NCI-H2081 treated with DMSO at 0.1 percent for 48 hours (cell line): ENCODE data around the gene ARHGAP29.

Source experiments
- DNase-seq: peaks from one replicate; lab custom pipeline; 2025; lab: John Stamatoyannopoulos, UW

Gene ARHGAP29

DNA sequence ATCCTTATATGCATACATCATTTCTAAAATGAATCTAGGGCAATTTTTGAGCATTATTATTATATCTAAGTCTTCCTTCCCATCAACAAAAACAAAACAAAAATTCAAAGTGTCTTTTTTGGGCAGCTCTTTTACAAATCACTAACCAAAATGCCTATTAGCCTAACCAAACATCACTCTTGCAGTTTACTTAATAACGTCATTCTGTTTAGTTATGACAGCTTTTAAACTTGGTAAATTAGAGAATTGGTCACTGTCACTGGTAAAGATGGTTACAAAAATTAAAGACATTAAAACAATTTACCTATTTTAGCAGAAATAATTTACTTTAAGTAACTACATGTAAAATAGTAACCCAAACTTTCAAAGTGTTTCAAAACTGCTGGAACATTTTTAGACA, 2.8 kb downstream of the ARHGAP29 start:
- no peak for DNase-seq

DNA sequence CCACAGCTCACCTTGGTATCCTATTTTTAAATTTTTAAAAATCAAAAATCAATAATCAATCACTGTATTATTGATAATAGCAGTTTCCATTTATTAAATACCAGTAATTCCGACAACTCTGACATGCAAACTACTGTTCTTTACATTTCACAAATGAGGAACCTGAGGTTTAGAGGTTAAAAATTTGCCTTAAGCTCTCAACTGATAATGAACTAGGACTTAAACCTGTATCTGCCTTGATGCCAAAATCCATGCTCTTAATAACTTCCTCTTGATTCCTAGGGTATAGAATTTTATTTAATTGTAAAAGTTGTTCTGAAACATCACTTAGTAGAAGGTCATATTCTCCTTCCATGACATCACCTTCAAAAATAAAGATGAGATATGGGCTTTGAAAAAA, 5.6 kb downstream of the ARHGAP29 start:
- DNase-seq: no peak

DNA sequence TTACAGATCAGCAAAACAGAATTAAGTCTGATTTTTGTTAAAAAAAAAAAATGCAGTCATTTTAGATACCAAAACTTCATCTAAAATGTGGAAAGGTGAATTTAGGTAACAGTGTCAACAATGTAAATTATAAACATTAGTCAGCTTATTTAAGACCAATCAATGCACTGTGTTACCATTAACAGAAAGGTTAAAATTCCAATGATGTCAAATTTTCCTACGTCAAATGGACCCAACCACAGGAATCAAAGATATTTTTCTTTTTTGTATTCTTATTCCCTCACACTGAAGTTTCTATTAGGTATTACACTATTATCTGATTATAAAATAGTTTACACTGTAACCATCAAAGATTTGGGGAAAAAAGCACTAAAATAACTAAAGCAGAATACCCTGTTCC, 6.5 kb downstream of the ARHGAP29 start:
- DNase-seq: no peak

DNA sequence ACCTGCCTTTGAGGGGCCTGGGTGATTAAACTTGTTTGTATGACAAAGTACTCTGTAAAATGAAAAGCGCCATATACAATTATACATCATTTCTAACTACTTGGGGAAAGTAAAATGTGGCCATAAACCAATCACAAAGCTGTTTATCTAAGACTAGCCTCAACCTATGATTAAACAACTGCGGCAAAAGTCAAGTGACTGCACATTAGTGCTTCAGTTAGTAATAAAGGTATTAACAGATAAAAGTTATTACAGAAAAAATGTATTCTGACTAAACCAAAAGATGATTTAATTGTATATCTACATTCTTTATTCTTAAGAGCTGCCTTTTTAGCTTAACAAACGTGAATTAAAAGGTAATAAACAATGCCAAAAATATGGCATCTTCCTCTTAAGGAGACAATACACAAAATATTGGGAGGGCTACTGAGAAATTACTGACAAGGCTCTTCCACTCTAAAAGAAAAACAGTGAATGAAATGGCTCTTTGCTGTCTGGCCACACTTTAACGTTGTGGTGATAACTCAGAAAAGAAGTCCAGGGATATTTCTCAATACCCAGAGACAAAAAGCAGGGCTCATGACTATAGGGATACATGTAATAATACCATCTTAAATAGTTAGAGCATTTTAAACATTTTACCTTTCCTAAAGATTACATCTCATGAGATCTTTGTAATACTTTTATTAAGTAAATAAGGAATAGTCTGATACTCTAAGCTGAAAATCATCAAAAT, 8.6 kb downstream of the ARHGAP29 start:
- no peak for DNase-seq

DNA sequence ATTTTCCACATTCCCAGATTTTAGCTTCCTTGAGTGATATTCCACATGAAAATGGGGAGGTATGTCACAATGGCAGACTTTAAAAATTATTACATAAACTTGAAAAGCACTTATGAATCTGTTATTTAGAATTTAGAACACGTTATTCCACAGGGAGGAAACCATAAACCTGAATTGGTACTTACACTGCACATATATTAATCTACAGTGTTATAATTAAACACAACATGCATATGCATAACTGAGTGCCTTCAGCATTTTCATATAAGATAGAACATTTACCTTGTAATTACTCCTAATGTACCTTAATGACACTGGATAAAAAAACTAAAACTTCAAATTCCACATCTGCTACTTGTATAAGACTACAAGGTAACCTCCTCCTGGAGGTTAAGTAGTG, 9.8 kb downstream of the ARHGAP29 start:
- no peak for DNase-seq

DNA sequence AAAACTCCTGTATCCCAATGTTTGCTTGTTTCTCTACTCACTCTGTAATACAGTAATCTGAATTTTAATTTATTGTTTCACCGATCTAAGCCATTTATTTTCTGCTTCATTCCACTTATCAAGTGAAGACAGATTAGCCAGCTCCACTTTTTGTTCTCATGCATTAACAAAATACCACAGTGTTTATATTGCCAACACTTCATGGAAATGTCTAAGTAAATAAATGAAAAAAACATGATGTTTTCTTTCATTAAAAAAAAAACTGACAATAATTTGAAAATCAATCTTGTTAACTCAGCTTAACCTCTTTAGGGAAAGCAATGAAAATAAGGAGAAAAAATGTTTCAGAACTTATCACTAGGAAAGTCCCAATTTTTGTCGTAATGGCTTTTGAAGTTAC, 11.5 kb downstream of the ARHGAP29 start:
- no peak for DNase-seq

DNA sequence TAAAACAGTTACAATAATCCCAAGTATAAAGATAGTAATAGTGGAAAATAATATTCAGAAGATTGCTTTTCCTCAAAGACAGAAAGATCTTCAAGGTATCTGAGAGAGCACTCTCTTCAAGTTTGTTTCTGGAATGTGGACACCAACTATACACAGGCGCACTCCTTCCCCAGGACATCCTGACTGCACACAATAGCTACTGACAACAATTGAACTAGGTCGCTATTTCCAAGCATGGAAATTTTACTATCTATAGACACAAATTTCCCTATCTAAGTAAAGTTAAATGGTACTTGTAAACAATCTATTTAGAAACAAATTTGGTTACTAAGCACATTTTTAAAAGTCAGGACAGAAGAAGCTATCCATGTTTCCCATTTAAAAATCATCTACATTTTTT, 19.1 kb downstream of the ARHGAP29 start:
- DNase-seq: no peak

DNA sequence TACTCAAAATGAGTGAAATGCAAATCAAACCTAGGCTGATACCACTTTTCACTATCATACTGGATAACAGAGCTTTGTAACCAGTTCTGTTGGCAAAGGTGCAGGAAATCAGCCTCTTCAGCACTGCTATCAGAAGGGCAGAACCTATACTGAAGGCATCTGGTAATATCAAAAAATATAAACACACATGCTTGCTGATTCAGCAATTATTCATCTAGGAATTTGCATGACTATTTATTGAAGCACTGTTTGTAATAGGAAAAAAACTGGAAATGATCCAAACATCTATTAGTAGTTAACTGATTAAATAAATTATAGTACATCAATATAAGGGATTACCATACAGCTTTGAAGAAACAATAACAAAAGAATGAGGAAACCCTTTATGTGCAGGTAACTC, 21.4 kb downstream of the ARHGAP29 start:
- no peak for DNase-seq

DNA sequence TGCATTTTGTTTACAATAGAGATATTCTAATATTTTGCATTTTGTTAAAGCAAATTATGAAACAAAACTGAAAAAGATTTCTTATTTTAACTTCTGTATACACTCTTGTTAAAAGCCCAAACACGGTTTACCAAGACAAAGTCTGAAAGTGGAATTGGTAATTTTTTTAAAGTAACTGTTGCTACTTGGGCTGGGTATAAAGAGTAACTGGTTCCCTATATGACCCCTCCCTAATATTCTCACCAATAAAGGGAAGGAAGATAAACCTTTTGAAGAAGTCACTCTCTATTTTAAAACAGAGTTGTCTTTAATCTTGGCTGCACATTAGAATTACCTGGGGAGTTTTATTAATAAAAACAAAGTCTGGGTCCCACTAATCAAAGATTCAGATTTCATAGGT, 27.4 kb downstream of the ARHGAP29 start:
- DNase-seq: no peak

DNA sequence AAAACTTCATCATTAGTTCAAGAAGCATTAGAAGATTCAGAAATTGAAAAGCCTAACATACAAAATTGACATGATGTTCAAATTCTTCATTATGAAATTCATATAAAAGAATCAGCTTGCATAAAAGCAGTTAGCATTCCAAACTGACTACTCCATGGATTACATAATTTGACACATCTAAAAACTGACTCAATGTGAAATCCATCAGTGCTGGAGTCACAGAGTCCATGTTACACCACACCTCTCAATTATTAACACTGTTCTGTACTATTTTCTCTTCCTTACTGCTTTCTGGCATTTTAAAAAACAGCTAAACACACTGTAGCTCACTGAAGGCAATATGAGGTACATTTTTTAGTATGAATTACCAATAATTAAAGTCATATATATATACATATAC, 28.0 kb downstream of the ARHGAP29 start:
- no peak for DNase-seq

DNA sequence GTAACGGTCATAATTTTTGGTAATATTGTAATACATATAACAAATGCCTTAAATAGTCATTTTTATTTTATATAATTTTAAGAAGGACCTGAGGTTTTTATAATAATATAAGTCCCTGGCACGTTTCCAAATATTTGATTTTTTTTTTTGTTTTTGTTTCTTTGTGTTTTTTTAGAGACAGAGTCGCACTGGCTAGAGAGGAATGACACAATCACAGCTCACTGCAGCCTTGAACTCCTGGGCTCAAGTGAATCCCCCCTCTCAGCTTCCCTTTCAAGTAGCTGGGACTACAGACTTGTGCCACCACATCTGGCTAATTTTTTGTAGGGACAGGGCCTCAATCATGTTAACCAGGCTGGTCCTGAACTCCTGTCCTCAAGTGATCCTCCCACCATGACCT, 29.7 kb downstream of the ARHGAP29 start:
- no peak for DNase-seq

DNA sequence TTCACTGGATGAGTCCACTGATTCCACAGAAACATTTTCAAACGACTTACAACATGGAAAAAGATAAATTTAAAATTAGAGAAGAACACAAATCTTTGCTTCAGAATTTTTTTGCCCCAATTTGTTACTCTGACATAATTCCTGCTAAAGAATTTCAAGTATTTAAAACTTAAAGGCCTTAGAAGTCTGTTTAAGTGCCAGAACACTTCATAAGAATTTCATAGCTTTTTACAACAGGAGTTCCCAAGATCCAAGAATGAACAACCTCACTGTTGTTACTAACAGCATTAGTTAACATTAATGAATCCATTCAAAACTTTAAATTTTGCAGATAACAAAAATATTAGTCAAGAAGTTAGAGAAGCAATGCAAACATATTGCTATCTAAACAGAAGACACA, 31.7 kb downstream of the ARHGAP29 start:
- DNase-seq: no peak

DNA sequence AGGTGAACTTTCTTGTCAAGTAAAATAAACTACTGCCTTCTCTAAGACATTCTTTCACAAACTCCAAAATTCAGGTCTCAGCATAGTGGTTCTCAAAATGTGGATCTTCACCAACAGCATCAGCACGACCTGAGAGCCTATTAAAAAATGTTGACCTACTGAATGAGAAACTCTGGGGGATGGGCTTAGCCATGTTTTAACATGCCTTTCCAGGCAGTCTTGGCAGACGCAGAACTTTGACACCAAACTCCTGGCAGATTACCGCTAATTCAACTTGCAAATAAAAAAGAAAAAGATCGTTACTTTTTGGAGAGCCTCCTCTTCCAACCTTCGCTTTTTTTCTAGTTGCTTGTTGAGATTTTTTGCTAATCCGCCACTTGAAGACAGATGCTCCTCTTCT, 35.1 kb downstream of the ARHGAP29 start:
- no peak for DNase-seq

DNA sequence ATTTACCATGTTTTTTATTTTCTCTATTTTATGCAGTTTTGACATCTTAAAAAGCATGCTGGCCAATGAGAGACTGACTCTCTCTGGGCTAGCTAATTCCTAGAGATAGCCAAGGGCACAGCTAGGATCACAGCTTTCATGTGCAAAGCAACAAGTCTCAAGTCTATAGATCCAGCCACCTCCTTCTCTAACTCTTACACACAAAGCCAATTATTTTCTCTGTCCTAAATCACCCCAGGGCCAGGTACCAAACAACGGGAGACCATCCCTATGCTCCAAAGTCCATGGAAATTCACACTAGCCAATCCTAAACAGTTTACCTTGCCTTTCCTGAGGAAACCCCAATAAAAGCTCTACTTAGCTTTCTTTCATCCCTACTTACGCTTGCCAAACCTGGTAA, 38.0 kb downstream of the ARHGAP29 start:
- no peak for DNase-seq

DNA sequence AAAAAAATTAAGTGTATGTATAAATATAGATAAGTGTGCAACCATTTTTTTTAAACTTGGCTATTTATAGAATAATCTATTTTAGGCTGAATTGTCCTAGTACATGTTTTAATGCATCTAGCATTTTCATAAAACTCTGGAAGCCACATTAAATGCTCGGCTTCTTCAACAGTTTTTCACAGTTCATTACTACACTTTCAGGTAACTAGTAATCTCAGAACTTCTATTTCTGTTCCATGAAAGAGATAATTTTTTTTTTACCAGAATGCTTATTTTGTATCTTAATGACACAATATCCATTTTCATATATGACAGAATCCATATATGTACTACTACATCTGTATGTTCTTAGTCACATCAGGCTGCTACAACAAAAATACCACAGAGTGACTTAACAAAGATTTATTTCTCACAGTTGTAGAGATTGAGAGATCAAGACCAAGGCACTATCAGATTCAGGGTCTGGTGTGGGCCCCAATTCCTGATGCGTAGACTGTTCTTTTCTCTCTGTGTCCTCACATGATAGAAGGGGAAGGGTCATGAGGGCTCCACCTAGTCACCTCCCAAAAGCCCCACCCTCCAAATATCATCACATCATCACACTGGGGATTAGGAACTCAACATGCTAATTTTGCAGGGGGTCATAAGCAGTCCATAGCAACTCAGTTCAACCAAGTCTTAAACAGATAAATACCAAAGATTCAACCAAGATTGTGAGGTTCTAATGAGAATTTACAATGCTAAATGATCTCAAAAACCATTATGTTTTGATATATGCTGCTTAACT, 43.1 kb downstream of the ARHGAP29 start:
- DNase-seq: no peak

DNA sequence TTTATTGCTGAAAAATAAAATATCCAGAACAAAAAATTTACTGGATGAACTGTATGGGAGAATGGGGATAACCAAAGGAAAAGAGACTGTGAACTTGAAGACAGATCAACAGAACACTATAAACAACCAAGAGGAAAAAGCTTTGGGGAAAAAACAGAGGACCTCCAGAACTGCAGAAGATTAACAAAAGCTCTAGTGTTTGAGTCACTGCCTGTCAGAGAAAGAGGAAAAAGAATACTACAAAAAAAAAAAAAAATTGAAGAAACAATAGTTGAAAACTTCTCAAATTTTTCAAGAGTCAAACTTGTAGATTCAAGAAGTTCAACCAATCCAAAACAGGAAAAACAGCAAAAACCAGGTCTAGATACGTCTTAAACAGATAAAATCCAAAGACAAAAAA, 44.3 kb downstream of the ARHGAP29 start:
- no peak for DNase-seq

DNA sequence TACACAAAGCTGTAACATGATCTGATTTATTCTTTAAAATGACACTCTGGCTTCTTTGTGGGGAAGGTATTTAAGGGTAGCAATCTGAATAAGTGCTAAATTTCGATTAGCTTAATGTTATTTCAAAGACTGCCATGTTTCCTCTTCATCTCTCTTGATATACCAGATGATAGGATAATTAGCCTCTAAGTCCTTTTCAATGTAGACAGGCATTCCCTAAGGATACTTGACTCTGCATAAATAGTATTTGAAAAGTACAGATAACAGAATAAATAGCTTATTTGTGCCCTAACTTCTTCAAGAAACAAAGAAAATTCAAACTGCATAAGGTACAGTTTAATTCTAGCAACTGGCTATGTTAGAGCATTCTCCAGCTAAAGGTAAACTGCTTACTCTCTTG, 46.2 kb downstream of the ARHGAP29 start:
- DNase-seq: no peak

DNA sequence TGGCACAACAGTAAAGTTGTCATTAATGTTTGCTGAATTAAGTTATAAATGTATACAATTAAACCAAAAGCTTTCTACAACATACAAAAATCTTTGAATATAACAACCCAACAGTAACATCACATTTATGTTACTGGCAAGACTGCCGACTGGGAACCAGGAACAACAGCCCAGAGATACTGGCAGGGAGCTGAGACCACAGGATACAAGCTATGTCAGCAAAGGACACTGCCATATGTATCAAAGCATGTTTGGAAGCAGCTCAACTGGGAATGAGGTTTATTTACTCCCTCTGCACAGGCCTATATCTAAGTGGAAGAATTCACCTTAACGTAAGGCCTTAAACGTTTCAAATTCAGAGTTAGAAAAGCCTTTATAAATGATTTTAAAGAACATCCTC, 50.4 kb downstream of the ARHGAP29 start:
- no peak for DNase-seq

DNA sequence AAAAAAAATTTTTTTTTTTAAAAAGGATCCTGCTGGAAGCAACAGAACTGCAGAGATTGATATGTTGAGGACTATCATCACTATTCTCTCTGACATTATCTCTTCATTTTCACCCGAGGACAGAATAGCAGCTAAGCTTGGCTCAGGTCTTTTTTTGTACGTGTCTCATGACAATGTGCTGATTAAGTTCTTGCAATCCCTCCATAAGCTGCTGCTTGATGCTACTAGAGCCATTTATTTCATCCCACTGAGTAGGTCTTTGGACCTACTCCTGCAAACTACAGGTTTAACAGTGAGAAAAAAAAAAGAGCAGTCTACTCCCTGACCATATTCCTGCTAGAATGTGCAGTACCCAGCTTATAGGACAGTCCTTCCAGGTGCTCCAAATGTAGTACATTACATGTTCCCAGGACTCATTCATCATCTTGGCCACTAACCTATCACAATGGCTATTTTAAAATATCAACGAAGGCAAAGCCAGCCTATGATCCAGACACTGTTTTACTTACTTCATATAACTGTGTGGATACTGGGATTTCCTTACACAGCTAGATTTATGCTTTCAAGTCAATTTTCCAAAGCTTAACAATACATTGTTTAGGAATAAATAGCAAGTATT, 54.1 kb downstream of the ARHGAP29 start:
- DNase-seq: no peak

DNA sequence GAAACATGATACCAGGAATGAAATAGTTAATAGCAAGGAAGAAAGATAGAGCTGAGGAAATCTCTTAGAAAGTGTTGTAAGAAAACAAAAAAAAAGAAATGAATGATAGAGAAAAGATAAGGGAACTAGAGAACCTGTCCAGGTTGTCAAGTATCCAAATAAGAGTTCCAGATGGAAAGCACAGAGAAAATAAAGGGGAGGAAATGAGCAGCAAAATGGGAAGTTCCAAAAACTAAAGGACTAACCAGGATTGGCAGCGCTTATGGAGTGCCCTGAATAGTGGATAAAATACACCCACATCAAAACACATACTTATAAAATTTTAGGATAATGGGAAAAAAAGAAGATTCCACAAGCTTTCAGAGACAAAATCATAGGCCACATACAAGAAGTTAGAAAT, 55.2 kb downstream of the ARHGAP29 start:
- no peak for DNase-seq

DNA sequence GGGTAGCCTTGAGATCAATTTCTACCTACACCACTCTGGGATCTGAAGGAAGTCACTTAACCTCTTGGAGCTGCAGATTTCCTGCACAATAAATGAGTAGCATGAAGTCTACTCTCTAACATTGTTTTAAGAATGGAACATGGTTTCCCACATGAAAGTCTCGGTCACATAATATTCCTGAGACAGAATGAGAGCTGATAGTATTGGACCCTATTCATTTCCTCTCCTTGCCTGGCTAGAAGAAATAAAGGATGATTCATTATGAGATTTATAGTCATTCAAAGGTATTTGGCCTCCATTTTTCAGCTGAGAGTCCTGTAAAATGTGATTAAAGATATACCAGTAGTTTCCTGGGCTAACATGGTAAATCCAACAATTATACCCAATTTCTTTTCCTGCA, 56.7 kb downstream of the ARHGAP29 start:
- DNase-seq: no peak

DNA sequence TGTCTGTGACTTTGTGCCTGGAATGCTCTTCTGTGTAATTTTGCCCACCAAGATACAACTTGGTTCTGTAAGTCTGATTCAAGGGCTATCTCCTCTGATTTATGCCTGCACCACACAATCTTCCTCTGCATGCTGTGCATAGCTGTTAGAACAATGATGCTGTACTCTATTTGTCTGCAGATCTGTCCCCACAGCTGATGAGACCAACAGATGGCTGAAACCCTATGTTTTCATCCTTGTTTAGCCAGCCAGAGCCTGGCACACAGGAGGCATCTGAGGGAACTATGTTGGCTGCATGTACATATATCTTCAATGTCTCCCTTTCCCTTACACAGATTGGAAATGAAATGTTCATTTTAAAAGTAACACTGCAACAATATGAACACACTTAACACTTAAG, 58.5 kb downstream of the ARHGAP29 start:
- no peak for DNase-seq

DNA sequence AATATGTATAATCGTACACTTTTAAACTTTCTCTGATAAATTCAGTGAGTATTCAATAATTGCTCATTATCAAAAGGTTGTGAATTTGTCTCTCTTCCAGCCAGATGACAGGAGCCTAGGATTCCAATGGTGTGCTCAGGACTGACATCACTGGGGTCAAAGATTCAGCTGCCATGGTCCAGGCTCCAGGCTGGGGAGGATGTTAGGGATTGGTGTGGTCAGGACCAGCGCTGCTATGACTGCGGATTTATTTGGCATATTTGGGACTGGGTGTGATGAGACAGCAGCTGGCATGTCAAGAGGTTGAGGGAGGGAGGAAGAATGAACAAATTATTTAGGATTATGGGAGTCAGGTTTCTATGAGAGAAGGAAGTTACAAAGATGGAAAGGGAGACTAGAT, 68.3 kb downstream of the ARHGAP29 start:
- DNase-seq: no peak
